GM12891 (cell line): ENCODE data around the gene DDX4.
"Not testable (repeated sequence)": the region's sequence is repeated elsewhere in the genome, so short reads cannot be mapped to it uniquely, and the experiment has no call there.

Source experiments
- DNase-seq: peaks from one replicate; pipeline ENCODE4 v3.0.0; 2011; ENCODE audit warnings: low spot score; ENCODE audit not compliant: insufficient read length
- FAIRE-seq: peaks from 2 replicates; lab custom pipeline; 2011; peaks lifted over from hg19 to GRCh38; lab: Jason Lieb, UNC
- PAX5 ChIP-seq: IDR thresholded peaks from 2 replicates; pipeline ENCODE4 v1.6.1; 2011; ENCODE audit warnings: low read length, moderate library complexity, mild to moderate bottlenecking; ENCODE audit not compliant: insufficient read depth, severe bottlenecking
- POLR2A ChIP-seq: IDR thresholded peaks from 2 replicates; pipeline ENCODE4 v1.6.1; 2011; ENCODE audit warnings: low read depth, low read length, control low read depth
- POLR2AphosphoS5 ChIP-seq: IDR thresholded peaks from 2 replicates; pipeline ENCODE4 v1.6.1; 2011; ENCODE audit warnings: low read depth, low read length, control low read depth
- POU2F2 ChIP-seq: IDR thresholded peaks from 2 replicates; pipeline ENCODE4 v1.6.1; 2011; ENCODE audit warnings: low read depth, mild to moderate bottlenecking, control low read depth, low read length, moderate library complexity
- SPI1 ChIP-seq: IDR thresholded peaks from 2 replicates; pipeline ENCODE4 v1.6.1; 2011; ENCODE audit warnings: low read depth, low read length, control low read depth
- TAF1 ChIP-seq: IDR thresholded peaks from 2 replicates; pipeline ENCODE4 v1.6.1; 2011; ENCODE audit warnings: low read depth, low read length, control low read depth

DDX4 gene

GRCh38 chr5:55758714-55759113, 20.9 kb downstream of the DDX4 start:
- TF ChIP-seq SPI1 (no peak), PAX5 (no peak), TAF1 (no peak), POU2F2 (no peak), POLR2A (no peak), POLR2AphosphoS5 (no peak)
- FAIRE-seq (no peak), DNase-seq (no peak)

DNA sequence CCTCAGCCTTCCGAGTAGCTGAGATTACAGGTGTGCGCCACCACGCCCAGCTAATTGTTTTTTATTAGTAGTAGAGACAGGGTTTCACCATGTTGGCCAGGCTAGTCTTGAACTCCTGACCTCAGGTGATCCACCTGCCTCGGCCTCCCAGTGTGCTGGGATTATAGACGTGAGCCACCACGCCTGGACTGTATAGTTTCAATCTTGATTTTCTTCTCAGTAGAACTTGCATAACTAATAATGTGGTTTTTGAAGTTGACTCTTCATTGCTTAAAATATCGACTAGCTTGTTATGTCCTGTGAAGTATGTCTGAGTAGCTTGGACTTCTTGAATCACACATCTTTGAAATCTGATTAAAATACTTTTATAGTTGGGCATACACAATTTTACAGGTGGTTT, 23.9 kb downstream of the DDX4 start:
- DNase-seq, FAIRE-seq: not testable (repeated sequence)

DNA sequence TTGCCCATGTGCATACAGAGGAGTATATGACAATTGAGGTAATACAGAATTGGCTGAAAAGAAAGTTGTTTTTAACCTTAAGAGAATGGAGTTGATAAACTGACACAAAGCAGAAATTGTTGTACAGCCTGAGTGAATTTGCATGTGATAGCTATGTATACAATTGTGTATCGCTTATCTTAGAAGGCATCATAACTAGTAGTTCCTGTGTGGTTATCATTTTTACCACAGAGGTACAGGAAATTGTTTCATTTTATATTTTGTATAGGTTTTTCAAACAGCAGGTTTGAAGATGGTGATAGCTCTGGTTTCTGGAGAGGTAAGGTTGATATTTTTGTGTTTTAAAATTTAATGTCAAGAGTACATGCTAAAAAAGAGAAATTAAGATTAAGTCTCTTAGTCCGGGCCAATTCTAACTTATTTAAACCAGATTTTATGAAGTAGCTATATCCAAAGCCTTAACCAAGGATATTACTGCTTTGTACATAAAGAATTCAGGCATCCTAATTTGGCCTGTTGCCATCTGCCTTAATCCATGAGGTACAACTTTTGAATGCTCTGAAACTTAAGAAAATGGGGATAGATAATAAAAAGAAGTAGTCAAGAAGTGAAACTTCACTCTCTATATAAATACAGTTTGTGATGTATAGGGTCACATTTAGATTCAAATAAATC, 26.0 kb downstream of the DDX4 start:
- no peak for TF ChIP-seq POLR2A
- TF ChIP-seq SPI1, result no peak
- TF ChIP-seq POLR2AphosphoS5, result no peak
- TF ChIP-seq PAX5, result no peak
- no peak for TF ChIP-seq POU2F2
- TF ChIP-seq TAF1, result no peak
- FAIRE-seq (no peak), DNase-seq (no peak)

DNA sequence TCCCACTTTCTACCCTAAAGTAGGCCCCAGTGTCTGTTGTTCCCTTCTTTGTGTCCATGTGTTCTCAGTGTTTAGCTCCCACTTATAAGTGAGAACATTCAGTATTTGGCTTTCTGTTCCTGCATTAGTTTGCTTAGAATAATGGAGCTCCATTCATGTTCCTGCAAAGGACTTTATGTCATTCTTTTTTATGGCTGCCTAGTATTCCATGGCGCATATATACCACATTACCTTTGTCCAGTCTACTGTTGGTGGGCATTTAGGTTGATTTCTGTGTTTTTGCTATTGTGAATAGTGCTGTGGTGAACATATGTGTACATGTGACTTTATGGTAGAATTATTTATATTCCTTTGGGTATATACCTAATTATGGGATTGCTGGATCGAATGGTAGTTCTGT, 30.4 kb downstream of the DDX4 start:
- DNase-seq (no peak), FAIRE-seq (no peak)
- no peak for TF ChIP-seq TAF1
- TF ChIP-seq POLR2AphosphoS5, result no peak
- no peak for TF ChIP-seq POLR2A

DNA sequence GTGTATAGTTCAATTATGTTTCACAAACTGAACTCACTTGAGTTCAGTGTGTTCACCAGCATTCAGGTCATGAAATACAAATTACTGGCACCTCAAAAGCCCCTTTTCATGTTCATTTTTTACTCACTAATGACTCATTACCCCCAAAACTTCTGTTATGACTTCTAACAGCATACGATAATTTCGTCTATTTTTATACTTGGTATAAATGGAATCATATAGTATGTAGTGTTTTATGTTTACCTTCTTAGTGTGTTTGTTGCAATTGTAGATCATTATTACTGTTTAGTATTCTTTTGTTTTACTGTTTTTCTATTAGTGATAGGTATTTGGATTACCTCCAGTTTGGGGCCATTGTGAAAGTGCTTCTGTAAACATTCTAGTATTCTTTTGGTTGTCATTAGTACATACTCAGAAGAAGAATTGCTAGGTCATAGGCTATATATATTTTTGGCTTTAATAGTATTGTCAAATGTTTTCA, 33.4 kb downstream of the DDX4 start:
- DNase-seq (no peak), FAIRE-seq (no peak)
- TF ChIP-seq TAF1 (no peak), PAX5 (no peak), POLR2AphosphoS5 (no peak), POLR2A (no peak), SPI1 (no peak), POU2F2 (no peak)

DNA sequence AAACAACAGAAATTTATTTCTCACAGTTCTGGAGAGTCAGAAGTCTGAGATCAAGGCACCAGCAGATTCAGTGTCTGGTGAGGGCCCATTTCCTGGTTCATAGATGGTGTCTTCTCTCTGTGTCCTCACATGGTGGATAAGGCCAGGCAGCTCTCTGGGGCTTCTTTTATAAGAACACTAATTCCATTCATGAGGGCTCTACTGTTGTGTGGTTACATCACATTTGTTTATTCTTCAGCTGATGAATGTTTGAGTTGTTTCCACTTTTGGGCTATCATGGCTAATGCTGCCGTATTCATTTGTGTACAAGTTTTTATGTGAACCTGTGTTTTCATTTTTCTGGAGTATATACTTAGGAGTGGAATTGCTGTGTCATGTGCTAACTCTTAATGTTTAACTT, 35.2 kb downstream of the DDX4 start:
- TF ChIP-seq POLR2AphosphoS5 (no peak), SPI1 (no peak), POLR2A (no peak), POU2F2 (no peak), TAF1 (no peak), PAX5 (no peak)
- no peak for FAIRE-seq
- DNase-seq, result no peak

- TF ChIP-seq POLR2A (no peak), SPI1 (no peak), POU2F2 (no peak), PAX5 (no peak), POLR2AphosphoS5 (no peak), TAF1 (no peak)
- FAIRE-seq (no peak), DNase-seq (no peak)
These were observed 39.5 kb downstream of the DDX4 start for GRCh38 chr5:55777332-55777731.

GRCh38 chr5:55800924-55801323, 63.1 kb downstream of the DDX4 start:
- FAIRE-seq (no peak), DNase-seq (no peak)
- no peak for TF ChIP-seq POLR2AphosphoS5
- TF ChIP-seq SPI1, result no peak
- no peak for TF ChIP-seq TAF1
- no peak for TF ChIP-seq POLR2A
- TF ChIP-seq POU2F2, result no peak
- no peak for TF ChIP-seq PAX5

DNA sequence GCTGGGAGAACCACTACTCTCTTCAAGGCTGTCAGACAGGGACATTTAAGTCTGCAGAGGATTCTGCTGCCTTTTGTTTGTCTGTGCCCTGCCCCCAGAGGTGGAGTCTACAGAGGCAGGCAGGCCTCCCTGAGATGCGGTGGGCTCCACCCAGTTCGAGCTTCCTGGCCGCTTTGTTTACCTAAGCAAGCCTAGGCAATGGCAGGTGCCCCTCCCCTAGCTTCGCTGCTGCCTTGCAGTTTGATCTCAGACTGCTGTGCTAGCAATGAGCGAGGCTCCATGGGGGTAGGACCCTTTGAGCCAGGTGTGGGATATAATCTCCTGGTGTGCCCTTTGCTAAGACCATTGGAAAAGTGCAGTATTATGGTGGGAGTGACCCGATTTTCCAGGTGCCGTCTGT, 71.0 kb downstream of the DDX4 start:
- not testable (repeated sequence) for FAIRE-seq, DNase-seq

GRCh38 chr5:55815939-55816338, 78.1 kb downstream of the DDX4 start:
- FAIRE-seq, DNase-seq: not testable (repeated sequence)

- TF ChIP-seq SPI1, result no peak
- TF ChIP-seq POLR2AphosphoS5, result no peak
- no peak for TF ChIP-seq TAF1
- no peak for TF ChIP-seq POLR2A
- no peak for TF ChIP-seq PAX5
- TF ChIP-seq POU2F2, result no peak
- no peak for FAIRE-seq
- DNase-seq, result no peak
These were observed 78.5 kb downstream of the DDX4 start for GRCh38 chr5:55816342-55816741.
